Activated gamma-delta T cell treated with anti-CD3 and anti-CD28 coated beads, Interleukin-2, amount 50 U/mL, for 16 hours (primary cell): ENCODE results near the gene MAS1.

Experiments
- DNase-seq: peaks from one replicate; pipeline ENCODE4 v3.0.0-alpha.2; 2020; ENCODE audit warnings: low read depth

Gene MAS1

DNA sequence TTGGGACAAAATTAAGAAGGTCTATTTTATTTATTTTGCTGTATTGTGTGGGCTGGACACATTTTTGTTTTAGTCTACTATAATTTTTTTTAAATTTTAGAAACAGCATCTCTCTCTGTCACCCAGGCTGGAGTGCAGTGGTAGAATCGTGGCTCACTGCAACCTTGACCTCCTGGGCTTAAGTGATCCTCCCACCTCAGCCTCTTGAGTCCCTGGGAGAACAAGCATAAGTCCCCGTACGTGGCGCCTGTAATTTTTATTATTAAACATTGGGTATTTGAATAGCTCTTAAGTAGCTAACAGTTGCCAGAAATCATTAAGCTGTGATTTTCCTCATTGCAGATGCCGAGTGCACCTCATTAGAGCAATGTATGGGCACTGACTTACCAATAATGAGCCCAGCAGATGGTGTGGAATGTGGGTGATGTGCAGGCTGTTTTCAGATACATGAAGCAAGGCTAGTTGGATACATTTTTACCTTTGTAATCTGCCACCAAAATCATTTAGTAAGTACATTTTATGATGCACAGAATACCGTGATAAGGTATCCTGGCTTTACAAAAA is 10.3 kb upstream of the MAS1 start:
- no peak for DNase-seq

DNA sequence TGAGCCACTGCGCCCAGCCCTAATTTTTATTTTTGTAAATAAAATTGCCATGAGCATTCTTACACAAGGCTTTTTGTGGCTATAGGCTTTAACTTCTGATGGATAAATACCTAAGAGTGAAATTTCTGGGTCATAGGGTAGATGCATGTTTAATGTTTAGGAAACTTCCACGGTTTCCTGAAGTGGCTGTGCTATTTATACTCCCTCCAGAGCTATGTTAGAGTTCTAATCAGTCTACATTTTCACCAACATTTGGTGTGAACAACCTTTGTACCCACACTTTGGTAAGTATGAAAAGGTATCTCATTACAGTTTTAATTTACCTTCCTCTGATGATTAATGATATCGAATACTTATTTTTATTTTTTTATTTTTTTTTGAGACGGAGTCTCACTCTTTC is 6.1 kb upstream of the MAS1 start:
- no peak for DNase-seq

DNA sequence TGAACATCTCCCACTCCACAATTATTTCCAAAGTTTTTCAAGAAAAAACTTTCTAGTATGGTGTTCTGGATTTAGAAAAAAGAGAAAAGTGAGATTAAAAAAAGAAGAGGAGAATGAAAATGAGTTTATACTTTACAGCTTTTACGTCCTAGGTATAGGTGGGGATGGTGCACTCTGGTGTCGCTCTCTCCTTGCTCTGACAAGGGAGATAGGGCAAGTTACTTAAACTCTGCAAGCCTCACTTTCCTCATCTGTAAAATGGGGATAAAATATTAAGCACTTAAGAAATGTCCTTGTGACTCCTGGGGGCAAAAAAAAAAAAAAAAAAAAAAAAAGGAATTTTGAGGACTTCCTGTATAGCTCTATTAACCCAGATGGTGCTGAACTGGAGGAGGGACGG is 4.5 kb upstream of the MAS1 start:
- no peak for DNase-seq

DNA sequence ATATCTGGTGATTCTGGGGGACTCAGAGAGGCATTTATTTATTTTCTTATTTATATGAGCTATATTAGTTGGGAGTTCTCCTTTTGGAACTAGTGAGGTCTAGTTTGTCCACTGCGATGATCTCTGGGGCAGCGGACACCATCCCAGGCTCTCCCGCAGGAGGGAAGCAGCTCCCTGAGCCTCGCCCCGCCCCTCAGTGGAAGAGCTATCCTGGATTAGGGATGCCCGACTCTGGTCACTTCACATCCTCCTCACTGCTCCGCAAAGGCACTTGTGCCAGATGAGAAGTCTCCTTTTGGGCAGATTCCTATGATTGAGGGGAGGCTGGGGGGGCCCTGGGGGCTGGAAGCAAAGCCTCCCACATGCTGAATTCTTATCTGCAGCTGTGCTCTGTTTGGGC is 3.6 kb upstream of the MAS1 start:
- no peak for DNase-seq

DNA sequence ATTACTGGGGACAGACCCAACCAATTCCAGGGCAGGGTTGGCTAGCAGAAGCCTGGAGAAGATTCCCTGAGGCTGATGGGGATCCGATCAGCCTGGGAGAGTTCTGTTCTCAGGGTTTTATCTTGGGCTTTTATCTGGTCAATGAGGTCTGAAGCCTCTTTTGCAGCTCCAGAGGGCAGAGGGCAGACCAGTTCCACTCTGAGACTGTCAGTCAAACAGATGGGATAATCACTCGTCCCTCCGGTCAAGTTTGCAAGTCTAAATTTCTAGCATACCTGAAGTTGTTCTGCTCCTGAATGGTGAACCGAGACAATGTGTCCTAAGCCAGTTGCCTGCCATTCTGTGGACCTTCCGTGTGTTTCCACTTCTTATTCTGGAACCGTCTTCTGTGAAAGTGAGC is 3.0 kb upstream of the MAS1 start:
- DNase-seq: no peak

DNA sequence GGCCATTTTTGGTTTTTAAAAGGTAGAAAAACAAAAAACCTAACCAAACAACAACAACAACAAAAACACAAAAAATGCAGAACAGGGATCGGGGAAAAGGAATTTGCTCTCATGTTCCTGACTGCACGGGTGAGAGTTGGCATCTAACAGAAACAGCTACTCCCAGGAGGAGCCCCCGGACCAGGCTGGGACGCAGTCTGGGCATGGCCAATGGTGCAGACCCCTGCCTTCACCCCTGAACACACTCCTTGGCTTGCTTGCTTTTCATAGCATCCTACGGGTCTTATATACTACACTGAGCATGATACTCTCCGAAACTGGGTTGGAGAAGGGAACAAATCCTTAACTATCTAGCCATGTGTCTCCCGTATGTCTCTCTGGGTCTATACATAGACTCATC is 587 bp upstream of the MAS1 start:
- no peak for DNase-seq

DNA sequence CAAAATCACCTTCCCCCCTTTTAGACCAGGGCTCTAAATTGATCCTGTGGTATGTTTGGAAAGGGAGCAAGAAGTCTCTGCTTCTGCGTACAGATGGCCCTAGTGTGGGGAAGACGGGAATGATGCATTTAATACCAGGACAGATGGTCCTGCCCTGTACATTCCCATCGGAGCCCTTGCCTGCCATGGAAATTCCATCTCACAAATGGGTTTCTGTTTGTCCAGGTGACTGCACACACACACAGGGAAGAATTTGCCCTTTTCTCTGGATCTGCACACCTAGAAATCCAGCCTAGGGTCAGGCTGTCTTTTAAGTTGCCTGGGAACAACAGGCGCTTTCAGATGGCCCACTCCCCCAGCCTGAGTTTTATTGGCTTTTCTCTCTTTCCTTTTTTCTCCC is 1.3 kb downstream of the MAS1 start:
- no peak for DNase-seq

DNA sequence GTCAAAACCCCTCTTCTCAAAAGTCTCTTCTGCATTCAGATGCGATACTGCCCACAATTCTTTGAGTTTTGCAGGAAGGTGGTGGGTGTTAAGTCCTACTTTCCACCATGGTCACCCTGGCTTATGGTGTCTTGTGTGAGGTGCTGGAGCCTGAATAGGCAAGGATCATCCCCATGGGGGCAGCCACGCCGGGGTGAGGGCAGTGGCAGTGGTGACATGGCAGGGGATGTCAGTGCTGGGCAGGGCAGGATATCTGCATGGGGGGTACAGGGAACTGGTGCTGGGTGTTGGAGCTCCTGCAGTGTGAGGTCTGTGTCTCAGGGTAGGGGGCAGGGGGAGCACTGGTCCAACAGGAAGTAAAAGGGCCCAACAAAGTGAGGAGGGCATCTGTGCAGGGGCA is 2.3 kb downstream of the MAS1 start:
- DNase-seq: no peak

DNA sequence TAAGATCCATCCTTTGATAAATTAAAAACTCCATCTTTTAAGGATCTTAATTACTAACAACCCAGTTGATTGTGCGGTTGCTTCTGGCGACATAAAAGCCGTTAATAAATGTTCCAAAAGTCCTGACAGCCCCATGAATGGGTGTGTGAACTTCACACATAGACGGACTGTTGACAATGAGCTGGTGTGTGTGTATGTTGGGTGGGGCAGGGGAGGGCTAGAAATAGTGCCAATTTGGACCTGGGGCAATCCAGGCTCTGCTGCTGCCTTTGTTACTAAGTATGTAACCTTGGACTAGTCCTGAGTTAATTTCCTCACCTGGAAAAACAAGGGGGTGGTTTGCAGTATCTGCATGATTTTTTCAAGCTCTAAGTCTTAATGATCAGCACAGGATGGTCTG is 4.2 kb downstream of the MAS1 start:
- DNase-seq: no peak

DNA sequence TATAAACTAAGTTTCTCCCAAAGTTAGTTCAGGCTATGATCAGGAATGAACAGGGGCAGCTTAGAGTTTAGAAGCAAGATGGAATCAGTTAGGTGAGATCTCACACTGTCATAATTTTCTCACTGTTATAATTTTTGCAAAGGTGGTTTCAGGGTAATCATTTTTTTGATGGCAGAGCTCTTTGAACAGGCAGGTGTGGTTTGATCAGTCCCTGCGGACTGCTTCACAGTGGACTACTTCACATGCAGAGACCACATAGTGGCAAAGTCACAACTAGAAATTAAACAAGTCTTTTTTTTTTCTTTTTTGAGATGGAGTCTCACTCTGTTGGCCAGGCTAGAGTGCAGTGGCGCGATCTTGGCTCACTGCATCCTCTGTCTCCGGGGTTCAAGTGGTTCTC is 6.8 kb downstream of the MAS1 start:
- no peak for DNase-seq

DNA sequence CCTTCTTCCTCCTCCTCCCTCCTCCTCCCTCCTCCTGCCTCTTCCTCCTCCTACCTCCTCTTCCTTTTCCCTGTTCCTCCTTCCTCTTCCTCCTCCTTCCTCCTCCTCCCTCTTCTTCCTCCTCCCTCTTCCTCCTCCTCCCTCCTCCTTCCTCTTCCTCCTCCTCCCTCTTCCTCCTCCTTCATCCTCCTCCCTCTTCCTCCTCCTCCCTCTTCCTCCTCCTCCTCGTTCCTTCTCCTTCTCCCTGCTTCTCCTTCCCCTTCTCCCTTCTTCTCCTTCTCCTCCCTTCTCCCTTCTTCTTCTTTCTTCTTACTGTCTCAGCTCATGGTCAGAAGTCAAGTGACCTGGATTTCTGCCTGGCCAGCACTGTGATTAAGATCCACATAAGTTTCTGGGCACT is 7.7 kb downstream of the MAS1 start:
- no peak for DNase-seq

DNA sequence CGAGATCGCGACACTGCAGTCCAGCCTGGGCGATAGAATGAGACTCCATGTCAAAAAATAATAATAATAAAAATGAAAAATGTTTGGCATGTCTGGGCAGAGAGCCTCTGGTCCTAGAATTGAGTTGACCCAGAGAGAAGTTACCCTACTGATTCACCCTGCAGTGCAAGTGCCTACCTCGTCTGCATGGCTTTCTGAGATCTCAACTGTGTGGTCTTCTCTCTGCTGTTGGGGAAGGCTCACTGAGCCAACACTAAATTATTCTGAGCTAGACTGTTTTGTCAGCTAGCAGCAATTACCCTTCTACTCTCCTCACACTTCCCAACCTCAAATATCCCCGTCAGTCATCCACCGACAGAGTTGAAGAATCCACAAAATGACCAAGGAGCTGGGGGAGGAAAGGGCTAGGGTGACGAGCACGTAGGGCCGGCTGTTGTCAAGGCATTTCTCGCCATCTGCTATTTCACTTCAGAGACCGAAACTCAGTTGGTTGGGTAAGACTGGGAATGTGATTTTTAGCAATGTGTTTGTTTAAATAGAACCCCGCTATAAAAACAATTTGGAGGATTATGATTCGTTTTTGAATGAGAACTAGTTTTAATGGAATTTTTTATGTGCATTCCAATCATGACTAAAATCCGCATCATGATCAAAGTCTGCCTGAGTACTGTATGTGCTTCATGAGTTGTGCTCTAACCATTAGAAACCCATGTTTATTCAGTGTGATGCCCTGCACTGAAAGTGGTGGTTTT is 9.4 kb downstream of the MAS1 start:
- no peak for DNase-seq

DNA sequence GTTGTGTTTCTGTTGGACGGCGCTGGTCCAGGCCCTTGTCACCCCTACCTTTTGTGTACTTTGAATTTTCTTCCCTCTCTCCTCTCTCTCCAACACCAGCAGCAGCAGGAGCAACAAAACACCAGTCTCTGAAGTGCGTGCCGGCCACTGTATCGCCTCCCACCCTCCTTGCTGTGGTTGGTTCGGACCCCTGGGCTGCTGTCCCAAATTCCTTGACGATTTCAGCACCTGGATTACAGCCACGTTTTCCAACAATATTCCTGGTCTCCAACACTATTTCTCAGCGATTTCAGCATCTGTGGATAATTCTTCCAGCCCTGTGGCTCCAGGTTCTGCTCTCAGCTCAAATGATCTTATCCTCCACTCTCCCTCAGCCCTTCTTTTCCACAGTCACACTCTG is 11.8 kb downstream of the MAS1 start:
- DNase-seq: no peak

DNA sequence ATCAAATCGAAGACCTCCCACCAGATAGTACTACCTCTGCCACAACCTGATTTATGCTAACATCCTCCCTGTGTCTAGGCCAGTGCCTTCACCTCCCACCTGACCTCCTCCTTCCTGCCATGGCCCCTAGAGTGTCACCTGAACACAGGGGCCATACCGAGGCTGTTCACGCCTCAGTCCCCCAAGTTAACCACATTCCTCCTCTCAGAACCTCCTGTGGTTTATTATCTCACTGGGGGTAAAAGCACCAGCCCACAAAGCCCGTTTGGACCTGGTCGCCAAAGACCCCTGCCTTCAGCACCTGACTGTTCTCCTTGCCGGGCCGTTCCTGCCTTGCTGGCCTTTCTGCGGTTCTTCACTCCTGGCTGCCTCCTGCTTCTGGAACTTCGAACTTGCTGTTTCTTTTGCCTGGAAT is 13.7 kb downstream of the MAS1 start:
- DNase-seq: no peak

DNA sequence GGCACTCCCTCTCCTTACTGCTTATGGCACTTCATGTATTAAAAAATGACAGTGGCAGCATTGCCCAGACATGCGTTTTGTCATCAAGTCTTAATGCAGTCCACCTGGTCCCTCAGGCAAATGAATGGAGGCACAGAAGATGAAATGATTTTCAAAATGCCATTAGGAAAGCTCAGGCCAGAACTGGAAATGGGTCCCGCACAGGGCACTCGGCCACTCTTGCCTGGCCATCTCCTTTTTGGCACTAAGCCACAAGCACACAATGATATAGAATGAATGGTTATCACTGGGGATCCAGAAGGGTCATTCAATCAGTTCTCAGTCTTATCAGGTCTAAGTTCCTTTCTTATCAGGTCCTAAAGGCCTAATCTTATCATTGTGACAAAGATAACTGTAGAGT is 15.6 kb downstream of the MAS1 start:
- DNase-seq: no peak

DNA sequence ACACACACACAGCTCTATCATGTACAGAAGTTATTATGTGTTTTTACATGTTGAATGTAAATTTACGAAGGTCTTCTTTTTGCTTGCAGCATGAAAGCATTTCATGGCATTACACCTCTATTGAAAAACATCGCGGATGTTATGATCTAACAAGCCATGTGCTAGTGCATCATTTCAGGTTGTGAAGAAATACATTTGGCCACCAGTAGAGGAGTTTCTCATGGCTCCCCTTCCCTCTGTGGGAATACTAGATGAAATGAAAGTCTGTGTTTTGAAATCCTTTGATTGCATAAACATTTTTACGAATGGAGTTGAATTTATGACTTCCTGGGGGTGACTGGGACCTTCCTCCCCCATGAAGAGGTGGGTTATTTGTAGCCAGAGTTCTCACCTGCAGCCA is 17.7 kb downstream of the MAS1 start:
- no peak for DNase-seq

DNA sequence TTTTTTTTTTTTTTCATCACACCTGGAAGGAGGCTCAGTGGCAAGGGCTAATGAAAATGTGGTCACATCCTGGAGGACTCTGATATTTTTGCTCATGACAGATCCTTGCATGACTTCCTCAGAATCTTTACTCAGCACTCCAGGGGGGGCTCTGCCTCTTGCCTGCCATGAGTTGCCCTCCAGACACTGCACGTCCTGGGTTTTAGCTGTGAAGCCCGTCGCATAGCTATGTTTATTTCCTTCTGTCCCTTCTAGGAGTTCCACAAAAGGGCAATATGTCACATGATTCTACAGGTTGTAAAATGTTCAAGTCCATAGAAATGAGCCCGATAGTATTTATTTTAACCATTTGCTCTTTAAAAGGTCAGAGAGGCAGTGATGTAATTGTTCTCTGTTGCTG is 18.2 kb downstream of the MAS1 start:
- no peak for DNase-seq

DNA sequence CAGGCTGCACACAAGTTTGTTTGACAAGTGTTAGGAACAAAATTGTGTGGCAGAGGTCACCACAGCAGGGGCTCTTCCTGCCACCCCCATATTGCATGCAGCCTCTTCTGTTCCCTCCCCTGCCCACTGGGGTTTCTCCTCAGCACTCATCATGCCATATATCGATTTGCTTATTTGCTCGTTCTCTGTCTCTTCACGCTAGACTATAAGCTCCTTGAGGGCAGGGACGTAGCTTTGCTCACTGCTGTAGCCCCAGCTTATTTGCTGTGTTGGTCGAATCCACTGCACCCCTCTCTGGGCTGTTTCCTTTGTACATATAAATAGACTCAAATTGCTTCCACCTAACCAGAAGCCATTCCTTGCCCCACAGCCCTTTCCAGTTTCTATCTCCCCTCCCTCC is 19.6 kb downstream of the MAS1 start:
- DNase-seq: no peak

DNA sequence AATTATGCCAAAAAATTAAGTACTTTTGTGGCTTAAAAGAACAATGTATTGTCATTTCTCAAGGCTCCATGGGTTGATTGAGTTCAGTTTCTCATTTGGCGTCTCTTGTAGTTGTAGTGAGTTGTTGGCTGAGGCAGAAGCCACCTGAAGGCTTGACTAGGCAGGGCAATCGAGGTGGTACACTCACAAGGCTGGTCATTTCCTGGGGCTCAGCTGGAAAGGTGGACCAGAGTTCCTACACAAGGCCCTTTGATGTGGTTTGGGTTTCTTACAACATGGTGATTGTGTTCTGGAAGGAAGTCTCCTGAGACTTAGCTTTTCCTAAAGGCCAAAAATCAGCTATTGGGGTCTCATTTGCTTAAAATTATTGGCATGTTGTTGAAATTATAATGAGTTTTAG is 22.6 kb downstream of the MAS1 start:
- no peak for DNase-seq

DNA sequence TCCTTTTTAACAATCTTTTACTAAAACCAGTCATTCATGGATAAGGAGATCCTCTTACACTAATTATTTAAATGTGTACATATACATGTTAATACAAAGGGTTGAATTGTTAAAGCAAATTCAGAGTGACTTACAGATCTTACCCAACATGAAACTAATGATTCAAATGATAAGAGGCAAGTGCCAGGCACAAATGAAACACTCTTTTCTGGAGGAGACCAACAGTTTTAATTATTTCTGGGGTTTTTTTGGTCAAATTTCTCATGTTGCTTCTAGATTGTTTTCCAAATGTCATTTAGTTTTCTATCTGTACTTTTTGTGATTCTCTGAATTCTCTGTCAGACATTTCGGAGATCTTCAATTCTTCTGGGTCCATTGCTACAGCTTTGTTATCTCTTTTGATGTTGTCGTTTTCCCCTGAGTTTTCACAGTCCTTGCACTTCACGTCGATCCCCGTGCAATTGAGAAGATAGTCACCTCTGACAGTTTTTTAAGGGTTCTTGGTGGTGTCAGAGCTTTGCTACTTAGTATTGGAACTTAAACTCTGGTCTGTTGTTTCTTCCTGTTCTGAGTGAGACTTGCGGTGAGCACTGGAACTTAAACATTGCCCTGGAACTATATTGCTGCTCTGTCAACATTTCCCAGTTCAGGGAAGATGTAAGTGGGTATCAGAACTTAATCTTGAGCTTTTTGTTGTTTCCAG is 23.2 kb downstream of the MAS1 start:
- DNase-seq: no peak

DNA sequence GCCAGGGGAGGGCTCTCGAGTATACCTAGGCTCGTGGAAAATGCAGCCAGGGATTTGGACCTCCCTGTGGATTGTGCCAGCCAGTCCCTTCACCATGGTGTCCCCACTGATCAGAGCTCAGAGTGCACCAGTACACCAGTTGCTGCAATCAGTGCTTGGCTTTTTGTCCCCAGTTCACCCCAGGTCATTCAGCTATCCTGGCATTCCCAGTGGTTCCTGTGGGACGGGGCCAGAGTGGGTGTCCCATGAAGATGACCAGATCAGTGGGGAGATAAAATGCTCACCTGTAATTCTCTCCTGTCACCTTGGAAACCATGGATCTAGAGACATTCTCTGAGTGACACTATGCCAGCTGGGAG is 23.8 kb downstream of the MAS1 start:
- DNase-seq: no peak

DNA sequence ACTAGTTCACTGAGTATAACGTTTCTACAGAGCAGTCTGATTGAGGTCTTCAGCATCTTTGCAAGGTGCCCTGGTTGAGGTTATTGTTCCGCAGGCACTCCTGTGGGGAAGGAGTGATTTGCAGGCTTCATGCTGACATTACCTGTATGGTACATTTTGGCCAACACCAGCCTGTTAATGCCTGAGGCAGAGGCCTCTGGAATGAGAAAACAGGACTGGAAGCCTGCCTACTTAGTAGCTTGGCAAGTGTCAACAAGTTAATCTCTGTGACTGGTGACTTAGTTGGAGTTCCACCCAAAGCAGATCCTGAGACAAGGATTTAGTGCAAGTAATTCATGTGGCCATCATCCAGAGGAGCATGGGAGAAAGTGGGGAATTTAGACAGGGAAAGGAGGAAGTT is 24.6 kb downstream of the MAS1 start:
- no peak for DNase-seq

DNA sequence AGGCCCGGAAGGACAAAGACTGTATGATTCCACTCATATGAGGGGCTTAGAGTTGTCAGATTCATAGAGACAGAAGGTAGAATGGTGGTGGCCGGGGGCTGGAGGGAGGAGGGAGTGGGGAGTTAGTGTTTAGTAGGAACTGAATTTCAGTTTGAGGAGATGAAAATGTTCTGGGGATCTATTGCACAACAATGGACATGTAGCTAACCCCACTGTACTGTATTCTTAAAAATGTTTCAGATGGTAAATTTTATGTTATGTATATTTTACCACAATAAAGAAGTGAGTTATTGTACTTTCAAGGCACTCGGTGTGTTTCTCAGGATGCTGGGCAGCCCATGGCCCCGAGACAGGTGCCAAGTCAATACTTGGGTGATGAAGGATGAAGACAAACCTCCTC is 25.4 kb downstream of the MAS1 start:
- no peak for DNase-seq

DNA sequence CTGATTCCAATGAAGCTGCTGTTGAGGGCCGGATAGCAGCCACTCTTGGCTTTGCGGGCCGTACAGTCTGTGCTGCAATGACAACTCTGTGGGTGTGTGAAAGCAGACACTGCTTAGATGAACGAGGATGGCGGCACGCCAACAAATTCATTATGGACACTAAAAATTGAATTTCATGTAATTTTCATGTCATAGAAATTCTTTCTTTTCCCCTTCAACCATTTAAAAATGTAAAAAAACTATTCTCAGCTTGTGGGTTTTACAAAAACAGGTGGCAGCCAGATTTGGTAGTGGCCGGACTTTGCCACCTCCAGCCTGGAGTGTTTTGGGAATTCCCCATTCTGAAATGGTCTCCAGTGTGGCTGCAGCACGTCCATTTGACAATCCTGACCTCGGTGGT is 26.0 kb downstream of the MAS1 start:
- no peak for DNase-seq
